ENCODE data around the gene HBG2. TPM values are rescaled to one million over a fixed set of nuclear protein-coding genes. Genes with fewer than 3 reads are reported as not detected.

The HBG2 gene
- total RNA-seq, 1 donor from 2014 or later = not detected

- no peaks in the 10 kb centered on the region for H3K4me1 Mint-ChIP-seq (ENCODE audit: unreplicated experiment)
- peaks cover 27% of the 10 kb centered on the region for H3K27me3 Mint-ChIP-seq (ENCODE audit: unreplicated experiment)
- no peaks in the 10 kb centered on the region for H3K36me3 Mint-ChIP-seq (ENCODE audit: unreplicated experiment)
- TF ChIP-seq, protein P1, sequence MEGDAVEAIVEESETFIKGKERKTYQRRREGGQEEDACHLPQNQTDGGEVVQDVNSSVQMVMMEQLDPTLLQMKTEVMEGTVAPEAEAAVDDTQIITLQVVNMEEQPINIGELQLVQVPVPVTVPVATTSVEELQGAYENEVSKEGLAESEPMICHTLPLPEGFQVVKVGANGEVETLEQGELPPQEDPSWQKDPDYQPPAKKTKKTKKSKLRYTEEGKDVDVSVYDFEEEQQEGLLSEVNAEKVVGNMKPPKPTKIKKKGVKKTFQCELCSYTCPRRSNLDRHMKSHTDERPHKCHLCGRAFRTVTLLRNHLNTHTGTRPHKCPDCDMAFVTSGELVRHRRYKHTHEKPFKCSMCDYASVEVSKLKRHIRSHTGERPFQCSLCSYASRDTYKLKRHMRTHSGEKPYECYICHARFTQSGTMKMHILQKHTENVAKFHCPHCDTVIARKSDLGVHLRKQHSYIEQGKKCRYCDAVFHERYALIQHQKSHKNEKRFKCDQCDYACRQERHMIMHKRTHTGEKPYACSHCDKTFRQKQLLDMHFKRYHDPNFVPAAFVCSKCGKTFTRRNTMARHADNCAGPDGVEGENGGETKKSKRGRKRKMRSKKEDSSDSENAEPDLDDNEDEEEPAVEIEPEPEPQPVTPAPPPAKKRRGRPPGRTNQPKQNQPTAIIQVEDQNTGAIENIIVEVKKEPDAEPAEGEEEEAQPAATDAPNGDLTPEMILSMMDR (IDR thresholded peaks at IDR 0.05) = no peak
- no peak overlapping the region for H3K4me3 Mint-ChIP-seq (ENCODE audit: unreplicated experiment)
- no peak for DNase-seq (ENCODE audit: extremely low spot score, unreplicated experiment)
- H3K27ac Mint-ChIP-seq (ENCODE audit: unreplicated experiment) = no peak overlapping the region
- H3K9me3 Mint-ChIP-seq (ENCODE audit: unreplicated experiment) = no peaks in the 10 kb centered on the region
Measured at GRCh38 chr11:5247472-5248192, 6.9 kb downstream of the HBG2 start.

GRCh38 chr11:5246772-5247471 is 7.7 kb downstream of the HBG2 start:
- Mint-ChIP-seq H3K27me3 (ENCODE audit: unreplicated experiment) (peaks cover 23% of the 10 kb centered on the region), H3K4me1 (ENCODE audit: unreplicated experiment) (no peaks in the 10 kb centered on the region), H3K36me3 (ENCODE audit: unreplicated experiment) (no peaks in the 10 kb centered on the region), H3K27ac (ENCODE audit: unreplicated experiment) (no peak overlapping the region), H3K9me3 (ENCODE audit: unreplicated experiment) (no peaks in the 10 kb centered on the region), H3K4me3 (ENCODE audit: unreplicated experiment) (no peak overlapping the region)
- DNase-seq (ENCODE audit: extremely low spot score, unreplicated experiment) = no peak
- TF ChIP-seq, protein P1 (IDR thresholded peaks at IDR 0.05) = no peak

- H3K36me3 Mint-ChIP-seq (ENCODE audit: unreplicated experiment) = no peaks in the 10 kb centered on the region
- H3K27ac Mint-ChIP-seq (ENCODE audit: unreplicated experiment) = no peak overlapping the region
- no peak for DNase-seq (ENCODE audit: extremely low spot score, unreplicated experiment)
- TF ChIP-seq, protein P1 (IDR thresholded peaks at IDR 0.05) = no peak
- no peak overlapping the region for H3K4me3 Mint-ChIP-seq (ENCODE audit: unreplicated experiment)
- H3K4me1 Mint-ChIP-seq (ENCODE audit: unreplicated experiment) = no peaks in the 10 kb centered on the region
- H3K9me3 Mint-ChIP-seq (ENCODE audit: unreplicated experiment) = no peaks in the 10 kb centered on the region
- peaks cover 26% of the 10 kb centered on the region for H3K27me3 Mint-ChIP-seq (ENCODE audit: unreplicated experiment)
Measured at GRCh38 chr11:5245155-5245554, 9.4 kb downstream of the HBG2 start.

DNA sequence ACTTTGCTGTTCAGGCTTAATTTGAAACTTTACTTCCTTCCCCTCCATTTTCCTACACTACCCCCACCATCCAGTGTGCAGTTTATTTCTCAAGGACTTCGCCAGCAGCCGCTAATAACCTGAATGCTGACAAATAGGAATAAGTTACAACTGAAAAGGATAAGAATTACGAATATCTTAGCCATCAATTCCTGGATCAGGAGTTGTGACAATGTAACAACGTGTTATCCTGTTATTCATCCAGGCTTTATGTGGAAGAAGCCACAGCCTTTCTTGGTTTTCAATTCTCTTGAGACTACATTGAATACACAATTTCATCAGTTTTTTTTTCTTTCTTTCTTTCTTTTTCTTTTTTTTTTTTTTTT is 10.8 kb downstream of the HBG2 start:
- TF ChIP-seq, protein P1 (IDR thresholded peaks at IDR 0.05) = no peak

More for the DNA sequence above, 10.8 kb downstream of the HBG2 start:
- no peak overlapping the region for H3K4me3 Mint-ChIP-seq (ENCODE audit: unreplicated experiment)
- peaks cover 33% of the 10 kb centered on the region for H3K27me3 Mint-ChIP-seq (ENCODE audit: unreplicated experiment)
- no peaks in the 10 kb centered on the region for H3K4me1 Mint-ChIP-seq (ENCODE audit: unreplicated experiment)
- no peaks in the 10 kb centered on the region for H3K9me3 Mint-ChIP-seq (ENCODE audit: unreplicated experiment)
- no peak for DNase-seq (ENCODE audit: extremely low spot score, unreplicated experiment)
- no peaks in the 10 kb centered on the region for H3K36me3 Mint-ChIP-seq (ENCODE audit: unreplicated experiment)
- no peak overlapping the region for H3K27ac Mint-ChIP-seq (ENCODE audit: unreplicated experiment)

All from osteocyte (in vitro differentiated cells).